Esophagus muscularis mucosa (tissue), 4 donors: ENCODE measurements around the gene AUH. TPM values are rescaled to one million over a fixed set of nuclear protein-coding genes. Genes with fewer than 3 reads are reported as not detected.

ENCODE experiments used
- DNase-seq: peaks from one replicate; pipeline ENCODE4 v3.0.0-alpha.2; 2017; ENCODE audit errors: extremely low spot score
- H3K27ac ChIP-seq, 4 donors: fragments of 200-600 bp; sonication (generic); replicated peaks in 1 of 4; 1 replicate in 3 of 4; 2 replicates in 1 of 4; pipeline ENCODE4 v1.5.1; 2016 to 2019; ENCODE audit warnings: mild to moderate bottlenecking in 1 of 4
- H3K27me3 ChIP-seq, 4 donors: fragments of 200-600 bp; sonication (generic); one replicate each; pipeline versions ENCODE4 v1.5.1 to v1.6.0; 2016 to 2019
- H3K36me3 ChIP-seq, 4 donors: fragments of 200-600 bp; sonication (generic); one replicate each; pipeline ENCODE4 v1.5.1; 2016 to 2019
- H3K4me1 ChIP-seq, 4 donors: fragments of 200-600 bp; sonication (generic); one replicate each; pipeline ENCODE4 v1.5.1; 2016 to 2019
- H3K4me3 ChIP-seq, 4 donors: fragments of 200-600 bp; sonication (generic); 1 replicate in 2 of 4; 2 replicates in 2 of 4; pipeline ENCODE4 v1.5.1; 2016 to 2019; ENCODE audit warnings: mild to moderate bottlenecking in 4 of 4, moderate library complexity in 1 of 4
- H3K9me3 ChIP-seq, 4 donors: fragments of 200-600 bp; sonication (generic); 1 replicate in 3 of 4; 2 replicates in 1 of 4; pipeline ENCODE4 v1.5.1; 2016 to 2019
- EP300 ChIP-seq: sonication (generic); formaldehyde crosslinking; IDR thresholded peaks from one replicate; pipeline ENCODE4 v1.6.1; 2017; ENCODE audit warnings: antibody characterized with exemption
- POLR2A ChIP-seq: fragments of 450-650 bp; IDR thresholded peaks from one replicate; pipeline ENCODE4 v1.6.1; 2017; ENCODE audit warnings: antibody characterized with exemption, moderate library complexity, mild to moderate bottlenecking, low read depth
- POLR2AphosphoS5 ChIP-seq, 2 donors: sonication (generic); formaldehyde crosslinking; IDR thresholded peaks; one replicate each; pipeline ENCODE4 v1.6.1; 2017; ENCODE audit warnings: antibody characterized with exemption in 2 of 2
- WGBS: methylation state at CpG from one replicate; pipeline ENCODE4 v1.1.5; 2018; 5-methylcytosine and 5-hydroxymethylcytosine counted together
- intact Hi-C: fragments of 100-400 bp; cut with DNase I; formaldehyde crosslinking; loops from one replicate; pipeline ENCODE4 v1.15.1; 2023
- total RNA-seq, 4 donors: library from RNA; depleted of rRNA; stranded (reverse); fragments of >200 nt; gene quantifications; one replicate each; pipeline versions ENCODE4 v1.1.0 to v1.2.1, GENCODE V29; 2016
- TF ChIP-seq, protein P1 (sequence below), 3 experiments: fragments of 200-600 bp in 2 of 3; fragments of 450-650 bp in 1 of 3; sonication (generic) in 2 of 3; IDR thresholded peaks; one replicate each; pipeline ENCODE4 v1.5.1; 2017 to 2019; ENCODE audit warnings: antibody characterized with exemption in 3 of 3, mild to moderate bottlenecking in 2 of 3, moderate library complexity in 1 of 3

The AUH gene
- total RNA-seq, 4 donors from 2014 or later = 17.7 to 29.9 (median 22.3) TPM

DNA sequence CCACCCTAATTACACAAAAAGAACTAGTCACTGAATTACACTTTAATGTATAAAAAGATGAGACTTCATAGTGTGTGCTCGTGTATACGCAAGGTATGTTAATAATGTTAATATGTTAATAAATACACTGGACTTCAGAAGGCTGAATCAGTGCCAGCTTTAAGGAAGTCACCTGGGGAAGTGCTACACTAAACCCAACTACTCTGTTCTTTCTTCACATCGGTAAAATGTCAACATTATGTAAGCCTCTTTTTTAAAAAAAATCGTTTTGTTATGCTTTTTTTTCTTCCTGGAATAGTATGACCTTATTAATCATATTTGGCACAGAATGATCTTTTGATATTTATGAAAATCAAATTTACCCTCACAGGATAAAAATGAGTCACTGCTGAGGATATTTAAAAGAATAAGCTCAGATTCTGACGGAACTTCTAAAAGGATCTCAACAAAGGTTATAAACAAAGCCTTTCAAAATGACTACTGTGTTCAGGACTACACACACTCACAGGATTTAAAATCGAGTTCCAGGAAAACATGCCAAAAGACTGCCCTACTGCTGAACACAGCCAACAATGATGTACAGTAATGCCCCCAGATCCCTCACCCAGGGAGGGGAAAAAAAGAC is 75.9 kb downstream of the AUH start:
- intact Hi-C loops = no loop called here
- Histone ChIP-seq H3K27me3 (no peaks in the 10 kb centered on the region), H3K36me3 (peaks cover 0 to 7% (median 0%) of the 10 kb centered on the region in 4 donors), H3K4me3 (no peak overlapping the region), H3K4me1 (peaks cover 0 to 13% (median 11%) of the 10 kb centered on the region in 4 donors), H3K27ac (peak overlapping the region in 3 of 4 donors; percentile 9 to 62 (median 10)), H3K9me3 (no peaks in the 10 kb centered on the region)
- no peak for TF ChIP-seq EP300
- TF ChIP-seq, protein P1, sequence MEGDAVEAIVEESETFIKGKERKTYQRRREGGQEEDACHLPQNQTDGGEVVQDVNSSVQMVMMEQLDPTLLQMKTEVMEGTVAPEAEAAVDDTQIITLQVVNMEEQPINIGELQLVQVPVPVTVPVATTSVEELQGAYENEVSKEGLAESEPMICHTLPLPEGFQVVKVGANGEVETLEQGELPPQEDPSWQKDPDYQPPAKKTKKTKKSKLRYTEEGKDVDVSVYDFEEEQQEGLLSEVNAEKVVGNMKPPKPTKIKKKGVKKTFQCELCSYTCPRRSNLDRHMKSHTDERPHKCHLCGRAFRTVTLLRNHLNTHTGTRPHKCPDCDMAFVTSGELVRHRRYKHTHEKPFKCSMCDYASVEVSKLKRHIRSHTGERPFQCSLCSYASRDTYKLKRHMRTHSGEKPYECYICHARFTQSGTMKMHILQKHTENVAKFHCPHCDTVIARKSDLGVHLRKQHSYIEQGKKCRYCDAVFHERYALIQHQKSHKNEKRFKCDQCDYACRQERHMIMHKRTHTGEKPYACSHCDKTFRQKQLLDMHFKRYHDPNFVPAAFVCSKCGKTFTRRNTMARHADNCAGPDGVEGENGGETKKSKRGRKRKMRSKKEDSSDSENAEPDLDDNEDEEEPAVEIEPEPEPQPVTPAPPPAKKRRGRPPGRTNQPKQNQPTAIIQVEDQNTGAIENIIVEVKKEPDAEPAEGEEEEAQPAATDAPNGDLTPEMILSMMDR (IDR thresholded peaks at IDR 0.05) = no peak
- no peak for TF ChIP-seq POLR2AphosphoS5 (IDR thresholded peaks at IDR 0.05)
- TF ChIP-seq POLR2A = no peak
- 26% methylated on average over 6 of the region's 6 CpGs for WGBS
- no peak for DNase-seq

DNA sequence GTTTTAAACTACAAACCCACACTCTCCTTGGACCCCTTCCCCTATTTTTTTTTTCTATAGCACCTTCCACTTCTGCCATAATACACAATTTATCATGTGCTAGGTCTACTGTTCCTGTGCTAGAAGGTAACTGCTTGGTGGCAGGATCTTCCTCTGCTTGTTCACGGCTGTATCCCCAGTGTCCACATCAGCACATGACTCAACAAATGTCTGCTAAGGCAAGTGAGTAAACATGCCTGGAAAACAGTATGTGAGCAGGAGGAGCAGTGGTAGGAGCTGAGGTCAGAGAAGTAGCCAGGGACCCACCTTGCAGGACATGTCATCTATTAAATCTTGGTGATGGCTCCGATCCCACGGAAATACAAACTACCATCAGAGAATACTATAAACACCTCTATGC is 79.4 kb downstream of the AUH start:
- no peak overlapping the region for H3K27ac ChIP-seq
- no peak overlapping the region for H3K4me3 ChIP-seq
- no peak for TF ChIP-seq POLR2AphosphoS5 (IDR thresholded peaks at IDR 0.05)
- TF ChIP-seq, protein P1 (IDR thresholded peaks at IDR 0.05) = no peak
- TF ChIP-seq POLR2A = no peak
- TF ChIP-seq EP300 = no peak
- 97% methylated on average over 3 of the region's 3 CpGs for WGBS
- H3K9me3 ChIP-seq = no peaks in the 10 kb centered on the region
- peaks cover 4 to 13% (median 11%) of the 10 kb centered on the region in 4 donors for H3K4me1 ChIP-seq
- no peaks in the 10 kb centered on the region for H3K36me3 ChIP-seq
- DNase-seq = no peak
- intact Hi-C loops = no loop called here
- no peaks in the 10 kb centered on the region for H3K27me3 ChIP-seq

DNA sequence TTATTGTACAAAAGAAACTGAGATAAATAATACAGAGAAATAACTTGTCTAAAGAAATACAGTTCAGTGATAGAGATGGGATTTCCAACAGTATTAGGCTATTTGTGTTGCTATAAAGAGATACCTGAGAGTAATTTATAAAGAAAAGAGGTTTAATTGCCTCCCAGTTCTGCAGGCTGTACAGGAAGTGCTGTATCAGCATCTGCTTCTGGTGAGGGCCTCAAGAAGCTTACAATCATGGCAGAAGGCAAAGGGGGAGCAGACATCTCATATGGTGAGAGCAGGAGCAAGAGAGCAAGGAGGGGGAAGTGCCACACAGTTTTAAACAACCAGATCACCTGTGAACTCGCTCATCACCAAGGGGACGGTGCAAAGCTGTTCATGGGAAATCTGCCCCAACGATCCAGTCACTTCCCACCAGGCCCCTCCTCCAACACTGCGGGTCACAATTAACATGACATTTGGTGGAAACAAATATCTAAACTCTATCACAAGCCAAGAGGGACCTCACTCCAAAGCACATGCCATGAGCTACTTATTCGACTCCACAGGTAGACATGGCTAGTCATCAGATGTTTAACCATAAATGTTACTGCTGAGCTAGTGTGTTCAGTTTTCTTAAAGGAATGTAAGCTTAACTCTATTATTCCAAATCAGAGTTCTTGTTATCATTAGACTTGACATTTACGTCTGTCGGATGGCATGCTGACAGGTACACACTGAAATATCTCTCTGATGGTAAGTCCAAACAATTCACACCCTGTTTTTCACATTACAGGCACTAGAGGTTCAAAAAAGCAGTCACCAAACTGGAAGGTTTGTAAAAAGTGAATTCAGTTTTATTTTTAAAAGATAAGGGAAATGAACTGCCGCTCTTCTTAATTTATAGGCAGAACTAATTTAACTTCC is 82.2 kb downstream of the AUH start:
- 95% methylated on average over 8 of the region's 8 CpGs for WGBS
- TF ChIP-seq POLR2A (no peak), POLR2AphosphoS5 (IDR thresholded peaks at IDR 0.05) (no peak), EP300 (no peak)
- TF ChIP-seq, protein P1 (IDR thresholded peaks at IDR 0.05) = no peak
- Histone ChIP-seq H3K36me3 (no peaks in the 10 kb centered on the region), H3K27ac (no peak overlapping the region), H3K4me1 (peaks cover 0 to 6% (median 4%) of the 10 kb centered on the region in 4 donors), H3K9me3 (no peaks in the 10 kb centered on the region), H3K27me3 (no peaks in the 10 kb centered on the region), H3K4me3 (no peak overlapping the region)
- intact Hi-C loops = no loop called here
- DNase-seq = no peak

DNA sequence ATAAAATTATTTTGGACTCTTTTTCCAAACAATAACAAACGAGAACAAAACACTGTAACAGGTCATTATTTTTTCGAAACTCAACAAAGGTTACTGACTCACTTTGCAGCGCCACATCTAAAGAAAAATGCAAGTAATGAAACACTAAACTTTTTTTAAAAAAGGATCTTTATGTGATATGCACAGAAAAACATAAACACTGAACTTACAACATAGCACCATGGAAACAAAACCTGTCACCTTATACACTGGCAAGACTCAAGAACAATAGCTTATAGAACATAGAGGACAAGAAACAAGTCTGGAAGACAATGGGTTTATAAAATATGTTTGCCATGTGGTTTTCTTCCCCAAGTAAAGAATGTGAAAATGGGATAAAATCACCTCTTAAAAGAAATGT is 85.2 kb downstream of the AUH start:
- Histone ChIP-seq H3K36me3 (no peaks in the 10 kb centered on the region), H3K27ac (no peak overlapping the region), H3K4me1 (peaks cover 0 to 7% (median 4%) of the 10 kb centered on the region in 4 donors), H3K27me3 (no peaks in the 10 kb centered on the region), H3K4me3 (no peak overlapping the region), H3K9me3 (no peaks in the 10 kb centered on the region)
- no peak for TF ChIP-seq POLR2AphosphoS5 (IDR thresholded peaks at IDR 0.05)
- TF ChIP-seq POLR2A = no peak
- TF ChIP-seq, protein P1 (IDR thresholded peaks at IDR 0.05) = no peak
- TF ChIP-seq EP300 = no peak
- intact Hi-C loops = no loop called here
- 87% methylated on average over 3 of the region's 3 CpGs for WGBS
- no peak for DNase-seq
